GM23248 (cell line): ENCODE data around the gene U2AF1.
"Not testable (repeated sequence)": the region's sequence is repeated elsewhere in the genome, so short reads cannot be mapped to it uniquely, and the experiment has no call there.

Experiments
- EZH2 ChIP-seq: fragments of 200-600 bp; sonication (generic); IDR thresholded peaks from 2 replicates; pipeline ENCODE4 v1.6.1; 2018; ENCODE audit warnings: antibody characterized with exemption, mild to moderate bottlenecking; ENCODE audit not compliant: insufficient read depth, poor library complexity, severe bottlenecking
- EZH2phosphoT487 ChIP-seq: fragments of 200-600 bp; sonication (generic); IDR thresholded peaks from 2 replicates; pipeline ENCODE4 v1.6.1; 2018; ENCODE audit warnings: antibody characterized with exemption, moderate library complexity, mild to moderate bottlenecking, low read depth; ENCODE audit not compliant: insufficient read depth

DNA sequence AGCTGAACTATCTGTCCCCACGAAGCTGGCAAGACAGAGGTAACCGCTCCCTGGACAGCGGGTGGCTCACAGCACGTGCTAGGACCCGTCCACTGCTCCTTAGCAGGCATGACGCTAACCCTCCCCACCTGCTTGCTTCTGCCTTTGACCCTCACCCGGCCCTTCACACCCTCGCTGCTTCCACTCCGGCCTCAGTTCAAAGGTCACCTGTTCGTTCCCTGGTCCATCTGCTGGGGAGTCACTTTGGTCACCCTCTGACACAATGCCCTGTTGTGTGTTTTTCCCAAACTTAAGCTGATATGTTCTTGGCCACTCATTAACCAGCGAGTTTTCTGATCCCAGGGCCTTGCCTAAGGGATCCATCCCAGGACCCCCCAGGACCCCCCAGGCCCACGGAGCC lies 39.3 kb downstream of the U2AF1 start:
- TF ChIP-seq EZH2, EZH2phosphoT487: not testable (repeated sequence)
